Nucleus accumbens (tissue), 56 donors: ENCODE results near the gene APBA2.

ENCODE experiments used
- DNase-seq, 56 donors: peaks; one replicate each; lab custom pipeline; 2025; lab: John Stamatoyannopoulos, UW

The APBA2 gene

DNA sequence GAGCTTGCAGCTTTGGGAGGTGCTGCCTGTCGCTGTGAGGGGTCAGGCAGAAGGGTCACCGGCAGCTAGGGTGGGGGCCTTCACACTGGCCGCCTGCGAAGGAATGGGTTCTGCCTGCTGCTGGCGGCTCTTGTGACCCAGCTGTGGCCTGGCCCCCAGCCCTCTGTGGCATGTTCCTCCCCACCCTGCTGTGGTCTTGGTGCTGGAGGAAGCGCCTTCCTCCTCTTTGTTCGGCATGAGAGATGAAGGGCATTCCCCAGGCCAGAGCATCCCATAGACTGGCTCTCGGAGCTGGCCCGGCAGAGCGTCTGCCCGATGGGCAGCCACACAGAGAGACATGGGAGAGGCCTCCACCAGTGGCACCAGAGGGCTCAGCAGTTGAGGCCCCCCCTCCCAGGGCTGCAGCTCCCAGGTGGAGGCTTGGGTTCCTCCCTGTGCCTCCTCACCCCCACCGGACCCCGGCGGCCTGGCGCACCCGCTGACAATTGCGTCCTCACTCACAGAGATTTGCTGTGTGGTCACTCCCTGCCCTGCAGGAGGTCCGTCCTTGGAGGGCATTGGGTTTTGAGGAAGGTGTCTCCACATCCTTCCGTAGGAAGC, 221.6 kb downstream of the APBA2 start:
- no peak for DNase-seq

- no peak for DNase-seq
Measured at GRCh38 chr15:29107971-29108645, 222.3 kb downstream of the APBA2 start.

DNA sequence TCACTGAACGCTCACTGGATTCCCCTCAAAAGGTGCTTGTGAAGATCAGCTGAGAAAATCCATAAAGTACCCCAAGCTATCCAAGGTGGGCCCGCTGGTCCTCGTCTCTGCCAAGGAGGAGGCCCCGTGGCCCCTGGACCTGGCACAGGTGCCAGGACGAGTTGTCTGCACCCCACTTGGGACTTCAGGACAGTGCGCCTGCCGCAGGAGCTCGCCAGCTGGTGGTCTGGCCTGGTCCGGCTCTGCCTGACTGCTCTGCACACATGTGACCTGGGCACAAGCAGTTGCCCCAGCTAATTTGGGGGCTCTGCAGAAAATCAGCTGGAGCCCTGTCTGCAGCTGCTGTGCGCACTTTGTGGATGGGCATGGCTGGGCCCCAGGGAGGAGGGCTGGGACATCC, 224.0 kb downstream of the APBA2 start:
- no peak for DNase-seq

GRCh38 chr15:29110176-29110575, 224.4 kb downstream of the APBA2 start:
- no peak for DNase-seq

DNA sequence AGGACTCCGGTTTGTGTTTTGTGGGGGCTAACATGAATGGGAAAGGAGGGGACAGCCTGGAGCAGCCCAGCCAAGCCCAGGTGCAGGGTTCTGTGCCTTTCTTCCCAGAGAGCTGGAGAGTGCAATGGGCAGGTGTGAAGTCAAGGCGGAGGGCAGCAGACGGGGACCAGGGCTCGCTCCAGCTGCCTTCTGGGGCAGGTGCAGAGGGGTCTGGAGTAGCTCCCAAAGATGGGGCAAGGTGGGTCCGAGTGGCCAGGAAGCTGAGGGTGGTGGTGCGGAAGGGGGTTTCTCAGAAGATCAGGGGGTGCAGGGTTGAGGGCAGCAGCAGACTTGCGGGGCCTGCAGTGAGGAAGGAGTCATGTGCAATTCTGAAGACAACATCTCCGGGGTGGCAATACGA, 225.0 kb downstream of the APBA2 start:
- DNase-seq = no peak

DNA sequence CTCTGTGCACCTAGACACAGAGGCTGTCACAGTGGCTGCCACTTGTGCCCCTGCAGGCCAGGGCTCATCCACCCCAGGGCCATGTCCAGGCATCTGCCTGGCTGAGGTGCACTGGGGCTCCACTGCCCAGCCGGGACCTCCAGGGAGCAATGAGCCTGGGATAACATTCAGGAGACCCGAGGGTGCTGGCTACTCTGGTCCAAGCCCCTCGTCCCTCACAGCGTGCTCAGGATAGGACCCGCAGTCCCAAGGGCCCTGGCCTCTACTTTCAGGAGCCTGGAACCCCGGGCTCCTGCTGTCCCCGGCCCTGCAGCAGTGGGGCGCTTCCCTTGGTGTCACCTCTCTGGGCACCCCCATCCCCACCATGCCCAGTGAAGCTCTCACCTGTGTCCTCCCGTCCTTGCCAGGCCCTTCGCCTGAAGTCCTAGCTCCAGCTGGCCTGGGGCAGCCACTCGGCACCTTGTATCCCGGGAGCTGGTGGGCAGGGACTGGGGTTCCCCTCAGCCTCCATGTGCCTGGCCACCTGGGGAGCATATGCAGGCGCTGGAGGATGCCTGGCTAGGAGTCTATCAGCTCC, 226.0 kb downstream of the APBA2 start:
- DNase-seq = no peak

GRCh38 chr15:29113336-29114220, 227.8 kb downstream of the APBA2 start:
- DNase-seq = no peak

DNA sequence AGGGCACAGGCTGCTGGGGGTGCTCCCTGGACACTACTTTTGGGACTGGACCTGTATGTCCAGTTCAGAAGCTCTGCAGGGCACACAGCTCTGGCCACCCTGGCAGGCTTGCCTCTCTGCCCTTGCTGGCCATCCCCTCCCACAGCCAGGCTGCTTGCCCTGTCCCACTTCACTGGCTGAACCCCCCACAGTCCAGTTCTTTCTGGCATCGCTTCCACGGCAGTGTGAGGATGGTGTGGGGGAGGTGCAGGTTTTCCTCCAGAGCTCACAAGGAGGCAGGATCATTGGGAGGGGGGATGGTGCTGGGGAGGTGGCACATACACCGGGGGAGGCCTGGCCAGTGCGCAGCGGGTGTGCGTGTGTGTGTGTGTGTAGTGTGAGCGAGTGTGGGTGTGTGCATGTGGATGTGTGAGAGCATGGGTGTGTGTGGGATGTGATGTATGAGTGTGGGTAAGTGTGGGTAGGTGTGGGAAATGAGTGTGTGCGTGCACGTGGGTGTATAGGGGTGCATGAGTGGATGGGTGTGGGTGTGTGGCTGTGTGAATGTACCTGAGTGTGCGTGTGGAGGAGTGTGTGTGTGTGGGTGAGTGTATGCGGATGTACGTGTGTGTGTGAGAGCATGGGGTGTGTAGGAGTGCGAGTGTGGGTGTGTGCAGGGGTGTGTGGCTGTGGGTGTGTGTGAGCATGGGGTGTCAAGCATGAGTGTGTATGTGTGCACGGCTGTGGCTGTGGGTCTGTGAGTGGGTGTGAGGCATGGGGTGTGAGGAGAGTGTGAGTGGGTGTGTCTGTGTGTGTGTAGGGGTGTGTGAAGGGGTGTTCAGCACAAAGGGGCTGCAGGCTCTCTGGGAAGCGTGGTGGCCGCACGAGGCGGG, 228.7 kb downstream of the APBA2 start:
- peak in 9 of 56 donors; percentile 14 to 50 (median 24) for DNase-seq

DNA sequence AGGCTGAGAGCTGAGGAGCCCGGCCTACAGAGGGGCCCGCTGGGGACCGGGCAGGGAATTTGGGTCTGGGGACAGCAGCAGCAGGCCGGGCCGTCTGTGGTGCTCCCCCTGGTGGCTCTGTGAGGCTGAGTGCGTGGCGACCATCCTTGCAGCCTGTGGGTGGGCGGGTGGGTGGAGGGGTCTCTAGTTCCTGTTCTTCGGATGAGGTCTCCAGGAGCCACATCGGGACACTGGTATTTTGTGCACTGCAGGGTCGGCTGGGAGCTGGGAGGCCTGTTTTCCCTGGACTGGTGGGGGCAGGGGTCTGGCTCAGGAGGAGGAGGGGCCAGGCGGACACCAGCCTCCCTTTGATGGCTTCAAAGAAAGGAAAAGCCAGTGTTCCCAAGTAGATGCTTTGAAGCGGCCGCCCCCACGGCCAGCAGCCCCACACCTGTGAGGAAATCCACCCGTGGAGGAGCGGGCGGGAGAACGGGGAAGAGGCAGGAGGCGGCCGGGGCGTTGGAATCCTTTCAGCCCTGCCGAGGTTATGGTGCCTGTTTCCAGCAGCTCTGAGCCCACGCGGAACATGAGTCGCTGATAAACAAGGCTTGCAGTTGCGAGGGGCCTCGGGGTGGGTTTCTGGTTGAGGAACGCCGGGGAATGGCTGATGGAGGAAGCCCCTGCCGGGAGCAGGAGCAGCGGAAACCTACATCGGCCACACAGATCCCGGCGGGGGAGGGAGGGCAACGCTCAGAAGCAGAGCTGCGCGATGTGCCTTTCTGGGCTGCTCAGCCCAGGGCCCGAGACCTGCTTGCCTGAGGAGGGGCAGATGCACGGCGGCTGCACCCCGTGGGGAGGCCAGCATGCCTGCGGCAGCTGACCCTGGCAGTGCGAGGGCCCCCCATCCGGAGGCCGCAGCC, 229.6 kb downstream of the APBA2 start:
- DNase-seq = peak in 11 of 56 donors; percentile 8 to 61 (median 20)

- DNase-seq = no peak
Measured at GRCh38 chr15:29116970-29117700, 231.4 kb downstream of the APBA2 start.

DNA sequence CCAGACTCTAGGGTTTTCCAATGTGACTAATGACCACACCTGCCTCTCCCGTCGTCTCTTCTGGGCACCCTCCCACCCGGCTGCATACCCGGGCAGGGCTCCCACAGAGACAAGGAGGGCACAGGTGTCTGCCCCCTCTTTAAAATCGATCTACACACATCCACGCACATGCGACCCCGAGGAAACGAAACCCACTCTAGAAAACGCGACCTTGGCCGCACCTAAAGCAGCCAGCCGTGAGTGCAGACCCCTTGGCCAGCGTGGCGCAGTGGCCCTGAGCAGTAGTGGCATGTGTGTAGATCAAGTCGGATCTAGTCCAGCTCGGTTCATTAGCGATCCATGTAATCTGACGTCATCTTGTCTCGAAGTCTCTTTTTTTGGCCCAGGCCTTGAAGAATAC, 232.0 kb downstream of the APBA2 start:
- DNase-seq = no peak

DNA sequence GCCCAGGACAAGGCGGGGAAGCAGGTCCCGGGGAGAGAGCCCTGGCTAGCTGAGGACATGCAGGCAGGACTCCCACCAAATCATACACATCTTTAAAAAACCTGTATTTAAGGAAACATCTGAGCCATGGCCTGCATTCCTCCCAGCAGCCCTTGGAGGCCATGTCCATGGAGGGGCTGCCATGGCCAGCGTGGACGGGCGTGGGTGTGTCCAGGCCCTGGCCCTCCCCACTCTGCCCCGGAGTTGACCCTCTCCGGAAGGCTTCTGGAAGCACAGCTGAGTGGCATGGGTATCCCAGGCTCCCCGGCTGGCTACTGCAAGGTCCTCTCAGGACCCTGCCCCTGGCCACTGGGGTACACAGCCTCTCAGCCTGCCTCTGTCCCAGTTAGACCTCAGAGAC, 234.1 kb downstream of the APBA2 start:
- no peak for DNase-seq

GRCh38 chr15:29120593-29121368, 235.0 kb downstream of the APBA2 start:
- no peak for DNase-seq

DNA sequence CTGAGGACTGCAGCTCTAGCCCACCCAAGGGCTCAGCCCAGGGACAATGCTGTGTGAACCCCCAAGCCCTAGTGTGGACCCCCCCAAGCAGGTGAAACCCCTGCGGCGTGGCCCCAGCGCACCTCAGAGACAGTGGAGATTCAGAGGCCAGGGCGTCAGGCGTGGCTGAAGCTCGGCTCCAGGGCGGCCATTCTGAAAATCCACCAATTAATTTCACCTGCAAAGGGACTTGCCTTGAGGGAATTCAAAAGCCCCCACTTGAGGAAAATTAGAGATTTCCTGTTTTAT, 235.5 kb downstream of the APBA2 start:
- no peak for DNase-seq

DNA sequence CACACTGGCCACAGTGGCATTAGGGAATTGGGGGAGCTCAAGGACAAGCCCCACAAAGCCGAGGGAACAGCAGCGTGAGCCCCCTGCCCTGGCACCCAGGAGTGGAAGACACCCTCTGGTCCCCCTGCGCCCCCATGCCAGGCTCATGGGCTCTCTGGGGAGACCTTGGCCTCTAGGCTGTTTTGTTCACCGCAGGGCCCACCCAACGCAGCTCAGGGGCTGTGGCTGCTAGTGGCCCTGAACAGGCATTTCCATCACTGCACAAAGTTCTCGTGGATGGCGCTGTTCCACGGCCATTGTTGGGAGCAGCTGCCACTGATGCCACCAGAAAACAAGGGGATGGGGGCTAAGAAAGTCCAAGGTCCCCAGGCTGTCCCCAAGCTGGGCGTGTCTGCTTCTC, 236.1 kb downstream of the APBA2 start:
- DNase-seq = no peak

- no peak for DNase-seq
Measured at GRCh38 chr15:29122506-29122905, 236.7 kb downstream of the APBA2 start.

- no peak for DNase-seq
Measured at GRCh38 chr15:29123171-29123570, 237.4 kb downstream of the APBA2 start.

DNA sequence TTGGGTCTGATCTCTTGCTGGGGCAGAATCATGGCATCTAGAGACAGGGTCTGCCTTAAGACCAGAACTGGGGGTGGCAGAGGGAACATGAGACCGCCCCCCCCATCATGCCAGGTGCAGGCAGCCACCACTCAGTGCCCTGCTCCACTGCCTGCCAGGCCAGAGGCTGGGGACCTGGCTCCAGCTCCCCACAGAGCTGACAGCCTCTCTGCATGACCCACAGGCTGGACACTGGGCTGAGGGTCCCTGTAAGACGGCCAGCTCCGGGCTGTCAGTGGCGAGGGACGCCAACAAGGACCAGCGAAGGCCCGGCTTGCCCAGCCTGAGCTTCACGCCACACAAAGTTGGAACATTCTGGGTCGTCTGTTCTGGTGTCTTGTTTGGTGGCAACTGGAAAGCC, 238.2 kb downstream of the APBA2 start:
- DNase-seq = no peak
